GM18502 (cell line): Measurements from ENCODE around the gene MSMB.
"Not testable (repeated sequence)": the region's sequence is repeated elsewhere in the genome, so short reads cannot be mapped to it uniquely, and the experiment has no call there.

ENCODE experiments used
- ATAC-seq: cut with Tn5 transposase; IDR thresholded peaks from one replicate; pipeline ENCODE4 v1.9.1; 2021; ENCODE audit warnings: mild to moderate bottlenecking; ENCODE audit not compliant: unreplicated experiment, poor library complexity

The MSMB gene, protein sequence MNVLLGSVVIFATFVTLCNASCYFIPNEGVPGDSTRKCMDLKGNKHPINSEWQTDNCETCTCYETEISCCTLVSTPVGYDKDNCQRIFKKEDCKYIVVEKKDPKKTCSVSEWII

DNA sequence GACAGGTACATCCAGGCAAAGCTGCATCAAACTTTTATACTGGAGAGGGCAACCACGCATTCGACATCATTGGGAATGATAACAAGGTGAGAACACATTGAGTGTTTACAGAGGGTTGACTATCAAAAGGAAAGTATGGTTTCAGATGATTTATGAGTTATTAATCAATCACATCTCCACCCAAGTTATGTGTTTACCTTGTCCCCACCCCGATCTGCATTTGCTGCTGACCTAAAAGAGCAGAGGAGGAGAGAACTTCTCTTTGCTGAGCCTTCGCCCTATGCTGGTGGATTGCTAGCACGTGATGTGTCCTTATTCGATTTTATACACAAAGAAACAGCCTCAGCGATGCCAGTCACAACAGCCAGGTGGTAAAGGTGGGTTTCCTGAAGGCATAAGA lies at the start of gene MSMB:
Gene MSMB, minus strand, starts transcription at position 9 of the 400 bp plus-strand sequence. CDS start 32 bp downstream, outside the sequence.
- no peak for ATAC-seq

DNA sequence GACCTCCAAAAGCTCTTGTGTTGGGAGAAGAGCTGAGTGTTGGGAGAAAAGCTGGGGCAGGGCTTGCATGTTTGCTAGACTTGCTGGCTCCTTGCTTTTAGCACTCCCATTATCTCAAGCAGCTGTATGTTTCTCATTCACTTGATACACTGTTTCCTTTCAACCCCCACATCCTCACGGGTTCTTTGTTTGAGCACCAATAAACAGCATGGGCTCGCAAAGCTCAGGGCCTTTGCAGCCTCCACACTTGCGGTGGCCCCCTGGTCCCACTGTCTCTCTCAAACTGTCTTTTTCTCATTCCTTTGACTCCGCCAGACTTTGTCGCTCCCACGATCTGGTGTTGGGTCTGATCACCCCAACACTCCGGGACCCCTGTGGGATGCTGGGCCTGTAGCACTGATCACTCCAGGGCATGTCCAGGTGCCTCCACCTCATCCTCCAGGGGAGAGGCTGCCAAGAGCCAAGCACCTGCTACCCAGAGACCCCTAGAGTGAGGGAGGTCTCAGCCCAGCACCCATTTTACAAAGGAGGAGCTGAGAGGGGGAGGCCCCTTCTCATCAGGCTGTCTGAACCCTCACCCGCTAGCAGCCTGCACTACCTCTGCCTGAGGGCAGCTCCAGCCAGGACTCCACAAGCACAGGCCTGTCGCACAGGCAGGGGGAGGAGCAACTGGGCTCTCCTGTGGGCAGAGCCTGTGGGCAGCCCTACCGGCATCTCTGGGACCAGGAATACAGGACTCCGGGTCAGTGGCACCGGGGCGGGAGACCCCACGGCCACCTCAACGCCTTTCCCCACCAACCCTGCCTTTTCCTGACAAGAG lies 49.1 kb upstream of the MSMB start:
- ATAC-seq, result no peak

DNA sequence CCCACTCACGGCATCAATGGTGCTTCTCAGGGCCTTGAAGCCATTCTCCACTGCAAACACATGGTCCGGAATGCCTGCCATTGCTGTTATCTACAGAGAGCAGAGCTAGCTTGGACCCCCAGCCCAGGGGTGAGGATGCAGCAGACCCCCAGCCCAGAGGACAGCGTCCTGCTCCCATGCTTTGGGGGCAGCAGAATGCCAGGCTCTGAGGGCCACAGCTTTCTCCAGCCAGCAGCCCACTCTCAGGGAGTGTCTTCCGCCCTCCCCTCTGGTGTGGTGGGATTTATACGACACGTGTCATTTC lies 48.1 kb upstream of the MSMB start:
- ATAC-seq, result no peak

DNA sequence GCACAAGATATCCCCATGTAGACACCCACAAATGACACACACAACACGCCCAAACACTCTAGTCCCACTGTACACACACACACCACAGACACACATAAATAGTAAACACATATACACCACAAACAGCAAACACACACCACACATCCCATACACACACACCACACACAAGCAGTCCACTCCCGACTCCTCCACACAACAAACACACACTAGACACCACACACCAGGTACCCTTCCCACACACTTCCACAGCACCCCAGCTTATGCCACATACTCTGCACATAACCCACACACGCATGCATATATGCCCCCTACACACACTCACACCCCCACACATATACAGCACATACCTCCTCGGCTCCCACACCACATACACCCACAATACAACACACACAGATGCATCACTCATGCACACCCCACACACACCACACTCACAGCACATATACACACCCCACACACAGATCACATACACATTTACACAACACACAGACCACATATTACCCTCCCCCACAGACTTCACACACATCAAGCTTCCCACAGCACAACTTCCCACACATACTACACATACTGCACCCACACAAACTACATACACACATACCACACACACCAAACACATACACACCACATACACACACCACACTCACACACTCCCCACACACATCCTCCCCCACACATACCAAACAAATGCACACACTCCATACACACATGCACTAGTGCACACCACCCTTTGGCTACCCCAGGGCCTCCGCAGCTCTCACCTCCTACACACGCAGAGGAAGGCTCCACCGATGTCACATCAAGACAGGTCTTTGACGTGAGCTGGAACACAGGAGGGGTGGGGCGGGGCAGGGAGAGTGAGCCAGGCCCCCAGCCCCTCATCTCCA lies 47.5 kb upstream of the MSMB start:
- not testable (repeated sequence) for ATAC-seq

DNA sequence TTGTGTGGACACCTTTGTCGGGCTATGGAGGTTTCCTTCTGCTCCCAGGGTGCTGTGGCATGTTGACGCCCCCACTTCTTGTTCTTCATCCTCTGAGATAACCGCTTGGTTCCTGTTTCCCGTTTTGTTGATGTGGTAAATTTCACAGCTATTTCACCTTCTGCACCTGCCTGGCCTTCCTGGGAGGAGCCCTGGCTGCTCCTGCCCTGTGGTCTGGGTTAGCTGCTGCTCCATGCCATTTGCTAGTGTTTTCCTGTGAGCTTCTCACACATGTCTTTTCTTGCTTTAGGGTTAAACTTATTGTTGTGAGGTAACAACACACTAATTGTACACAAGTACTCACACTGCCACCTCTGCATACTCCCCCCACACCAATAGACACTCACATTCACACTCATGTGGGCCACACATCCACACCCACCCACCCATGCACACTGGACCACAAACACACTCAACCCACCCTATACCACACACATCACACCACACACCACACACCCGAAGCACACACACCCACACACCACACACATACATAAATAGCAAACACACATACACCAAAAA lies 46.5 kb upstream of the MSMB start:
- no peak for ATAC-seq

DNA sequence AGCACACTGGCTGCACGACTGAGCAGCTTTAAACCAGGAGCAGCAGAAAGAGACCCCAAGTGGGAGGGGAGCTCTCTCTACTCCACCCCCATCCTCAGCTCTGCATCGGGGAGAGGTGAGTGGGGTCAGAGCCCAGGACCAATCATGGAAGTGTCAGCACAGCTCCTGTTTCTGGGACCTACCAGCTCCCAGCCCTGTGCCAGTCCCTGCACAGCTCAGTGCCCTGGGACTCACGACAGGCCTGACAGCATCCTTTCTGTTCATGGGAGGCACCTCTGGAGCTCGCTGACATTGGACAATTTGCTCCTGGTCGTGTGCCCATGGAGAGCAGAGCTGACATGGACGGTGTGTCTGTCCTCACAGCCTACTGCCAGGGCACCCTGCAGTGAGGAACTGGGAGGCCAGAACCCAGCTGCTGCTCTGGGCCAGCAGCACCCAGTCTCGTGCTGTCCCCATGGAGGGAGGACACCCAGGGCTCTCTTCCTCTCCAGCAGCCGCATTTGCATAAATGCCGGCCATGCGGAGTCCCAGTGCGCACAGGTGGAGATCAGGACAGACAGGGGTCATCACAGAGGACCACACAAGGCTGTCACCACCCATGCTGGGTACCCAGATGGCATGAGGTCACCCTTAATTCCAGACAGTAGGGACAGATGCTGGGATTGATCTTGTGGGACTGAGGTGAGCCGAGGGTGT lies 45.9 kb upstream of the MSMB start:
- no peak for ATAC-seq

DNA sequence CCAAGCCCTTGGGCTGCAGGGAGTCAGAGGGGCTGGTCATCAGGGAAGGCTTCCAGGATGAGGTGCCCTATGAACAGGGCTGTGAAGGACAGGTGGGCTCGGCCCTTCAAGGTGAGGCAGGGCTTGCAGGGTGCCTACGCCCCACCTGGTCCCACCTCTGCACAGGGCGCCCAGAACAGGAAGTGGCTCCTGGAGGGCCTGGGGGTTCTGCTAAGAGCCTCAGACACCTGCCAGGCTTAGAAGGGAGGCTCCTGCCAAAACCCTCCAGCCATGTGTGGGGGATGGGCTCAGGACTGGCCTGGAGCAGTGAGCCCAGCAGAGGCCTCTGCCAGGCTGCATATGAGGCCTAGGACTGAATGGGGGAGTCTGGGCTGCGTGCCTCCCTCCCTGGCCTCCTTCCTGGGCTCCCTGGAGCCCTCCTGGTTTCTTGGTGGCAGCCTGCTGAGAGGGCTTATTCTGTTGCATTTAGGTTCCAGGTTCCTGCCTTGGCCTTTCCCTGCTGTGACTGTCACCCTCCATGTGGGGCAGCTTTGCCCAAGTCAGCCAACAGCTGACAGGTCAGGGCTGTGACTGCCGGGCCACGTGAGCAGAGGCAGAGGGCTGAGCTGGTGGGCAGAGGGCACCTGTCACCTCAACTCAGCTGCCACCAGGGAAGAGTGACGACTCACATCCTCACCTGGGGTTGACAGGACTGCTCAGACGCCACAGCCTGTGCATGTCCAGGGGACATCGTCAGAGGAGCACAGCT lies 45.2 kb upstream of the MSMB start:
- ATAC-seq, result no peak

DNA sequence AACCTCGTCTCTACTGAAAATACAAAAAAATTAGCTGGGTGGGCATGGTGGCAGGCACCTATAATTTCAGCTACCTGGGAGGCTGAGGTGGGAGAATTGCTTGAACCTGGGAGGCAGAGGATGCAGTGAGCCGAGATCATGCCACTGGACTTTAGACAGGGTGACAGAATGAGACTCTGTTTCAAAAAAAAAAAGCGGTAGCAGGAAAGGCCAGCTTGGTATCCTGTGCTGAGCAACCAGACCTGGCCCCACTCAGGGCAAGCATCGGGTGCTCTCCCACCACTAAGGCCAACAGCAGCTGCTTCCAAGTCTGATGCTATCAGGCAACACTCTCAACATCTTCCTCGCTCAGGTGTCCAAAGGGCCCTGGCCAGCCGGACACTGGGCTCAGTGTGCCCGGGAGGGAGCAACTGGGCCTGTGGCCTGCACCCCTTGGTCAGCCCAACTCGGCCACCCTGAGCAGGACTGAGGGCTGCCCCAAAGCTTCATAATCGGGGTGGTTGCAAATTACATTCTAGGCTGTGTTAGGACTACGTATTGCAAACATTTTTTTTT lies 44.3 kb upstream of the MSMB start:
- no peak for ATAC-seq

DNA sequence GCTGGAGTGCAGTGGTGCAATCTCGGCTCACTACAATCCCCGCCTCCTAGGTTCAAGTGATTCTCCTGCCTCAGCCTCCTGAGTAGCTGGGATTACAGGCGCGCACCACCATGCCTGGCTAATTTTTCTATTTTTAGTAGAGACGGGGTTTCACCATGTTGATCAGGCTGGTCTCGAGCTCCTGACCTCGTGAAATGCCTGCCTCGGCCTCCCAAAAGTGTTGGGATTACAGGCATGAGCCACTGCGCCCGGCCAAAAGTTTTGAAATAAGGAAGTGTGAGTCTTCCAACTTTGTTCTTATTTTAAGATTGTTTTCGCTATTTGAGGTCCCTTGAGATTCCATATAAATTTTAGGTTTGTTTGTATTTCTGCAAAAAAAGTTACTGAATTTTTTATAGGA lies 41.3 kb upstream of the MSMB start:
- ATAC-seq, result not testable (repeated sequence)

DNA sequence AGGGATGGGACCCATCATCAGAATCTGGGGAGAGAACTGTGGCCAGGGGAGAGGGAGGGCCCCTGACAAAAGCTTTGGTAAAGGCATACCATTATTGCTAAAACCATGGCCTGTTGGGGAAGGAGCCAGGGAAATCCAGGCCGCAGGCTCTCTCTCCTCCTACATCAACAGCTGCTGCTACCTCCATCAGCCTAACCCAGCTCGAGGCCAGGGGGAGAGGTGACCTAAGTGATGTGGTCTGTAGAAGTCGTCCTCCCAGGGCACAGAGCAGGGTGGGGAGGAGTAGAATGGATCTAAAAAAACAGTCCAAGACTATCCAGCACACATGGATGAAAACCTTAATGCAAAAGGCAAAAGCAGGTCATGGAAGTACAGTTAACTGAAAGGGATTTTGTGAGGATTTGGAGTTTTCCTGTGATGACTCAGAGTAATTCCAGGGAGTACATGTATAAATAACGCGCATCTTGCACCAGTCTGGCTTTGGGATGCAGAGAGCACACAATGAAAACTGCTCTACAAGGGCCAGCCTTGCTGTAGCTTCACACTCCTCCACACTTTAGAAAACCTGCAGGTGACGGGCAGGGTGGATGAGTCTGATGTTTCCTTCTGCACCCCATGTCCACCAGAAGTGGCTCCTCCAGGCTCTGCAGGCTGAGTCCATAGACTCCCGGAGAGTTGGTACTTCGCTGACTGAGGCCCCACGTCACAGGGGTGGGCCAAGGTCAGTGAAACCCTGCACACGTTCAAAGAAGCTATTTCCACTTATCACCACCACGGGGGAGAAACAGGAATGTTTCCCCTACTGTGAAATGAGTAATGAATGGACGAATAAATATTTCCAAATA lies 38.5 kb upstream of the MSMB start:
- ATAC-seq, result no peak

DNA sequence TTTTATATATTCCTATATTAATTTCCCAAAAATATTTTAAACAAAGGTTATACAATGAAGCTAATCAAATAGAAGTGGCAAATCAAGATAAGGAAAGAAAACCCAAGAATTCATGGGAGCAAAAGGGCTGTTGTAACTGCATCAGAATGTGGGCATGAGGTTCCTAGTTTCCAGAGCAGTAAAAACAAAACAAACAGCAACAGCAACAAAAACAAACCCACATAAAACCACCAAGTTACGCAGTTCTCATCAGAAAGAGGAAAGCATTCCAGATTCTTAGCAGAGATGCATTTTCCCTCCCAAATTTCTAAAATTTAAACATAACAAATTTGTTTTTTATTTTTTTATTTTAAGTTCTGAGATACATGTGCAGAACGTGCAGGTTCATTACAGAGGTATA lies 34.8 kb upstream of the MSMB start:
- ATAC-seq, result no peak

DNA sequence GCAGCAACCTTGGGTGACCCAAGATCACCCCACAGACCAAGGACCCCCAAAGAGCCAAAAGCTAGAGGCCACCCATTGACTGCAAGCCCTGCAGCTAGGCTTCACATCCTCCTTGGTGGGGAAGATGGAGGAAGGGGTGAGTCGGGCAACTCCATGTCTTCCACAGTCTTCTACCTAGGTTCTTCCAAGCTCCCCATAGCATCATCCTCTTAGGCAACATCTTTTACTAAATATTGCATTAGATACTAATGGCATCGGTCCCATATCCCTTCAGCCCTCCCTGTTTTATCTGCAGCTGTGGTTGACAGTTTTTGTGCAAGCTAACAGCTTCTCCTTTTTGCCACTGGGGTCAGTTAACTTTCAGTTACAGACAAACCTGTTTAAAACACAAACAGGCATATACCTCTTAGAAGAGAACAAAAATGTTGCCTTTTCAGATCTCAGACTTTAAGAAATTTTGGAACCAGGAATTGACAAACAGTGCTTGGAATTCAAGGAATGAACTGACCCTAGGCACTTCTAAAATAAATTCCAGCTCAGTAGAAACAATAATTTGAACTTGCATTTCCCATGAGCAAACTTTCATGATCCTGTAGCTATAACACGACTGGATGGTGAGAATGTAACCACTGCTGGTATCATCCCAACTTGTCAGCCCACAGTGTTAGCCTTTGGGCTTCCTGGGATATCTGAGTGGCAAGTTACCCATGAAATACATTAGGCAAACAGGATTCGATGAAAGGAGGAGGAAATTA lies 33.9 kb upstream of the MSMB start:
- no peak for ATAC-seq

DNA sequence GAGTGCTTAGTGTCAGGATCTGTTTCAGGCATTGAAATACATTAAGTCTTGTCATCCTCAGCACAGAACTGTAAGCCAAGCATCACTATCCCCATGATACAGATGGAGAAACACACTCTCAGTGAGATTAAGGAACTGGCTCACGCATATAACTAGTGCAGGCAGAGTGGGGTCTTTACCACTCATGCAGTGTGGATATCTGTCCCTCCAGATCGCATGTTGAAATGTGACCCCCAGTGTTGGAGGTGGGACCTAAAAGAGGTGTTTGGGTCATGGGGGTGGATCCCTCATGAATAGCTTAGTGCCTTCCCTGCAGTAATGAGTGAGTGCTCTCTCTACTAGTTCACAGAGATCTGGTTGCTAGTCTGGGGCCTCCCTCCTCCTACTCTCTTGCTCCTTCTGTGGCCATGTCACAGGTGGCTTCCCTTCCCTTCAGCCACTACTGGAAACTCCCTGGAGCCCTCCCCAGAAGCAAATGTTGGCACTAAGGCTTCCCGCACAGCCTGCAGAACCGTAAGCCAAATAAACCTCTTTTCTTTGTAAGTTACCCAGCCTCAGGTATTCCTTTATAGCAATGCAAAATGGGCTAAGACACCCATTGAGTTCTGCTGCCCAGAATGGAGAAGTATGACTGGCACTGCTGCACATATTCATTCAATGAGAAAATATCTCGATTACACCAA lies 31.8 kb upstream of the MSMB start:
- ATAC-seq, result no peak

DNA sequence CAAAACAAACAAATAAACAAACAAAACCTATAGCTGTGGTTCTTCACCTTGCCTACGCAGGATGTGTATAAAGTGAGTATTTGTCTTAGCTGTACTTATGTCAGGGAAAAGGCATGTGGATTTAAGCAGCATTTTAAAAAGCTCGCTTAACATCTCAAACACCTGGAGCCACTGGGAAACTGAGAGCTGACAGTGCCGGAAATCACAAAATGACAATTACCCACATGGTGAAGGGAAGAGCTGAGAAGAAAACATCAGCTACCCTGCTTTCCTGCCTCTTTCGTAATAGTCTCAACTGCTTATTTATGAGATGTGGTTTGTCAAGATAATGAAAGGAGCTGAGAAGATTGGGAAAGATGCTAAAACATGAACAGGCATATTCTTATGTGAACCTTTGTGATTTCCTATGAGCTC lies 31.1 kb upstream of the MSMB start:
- ATAC-seq, result no peak

DNA sequence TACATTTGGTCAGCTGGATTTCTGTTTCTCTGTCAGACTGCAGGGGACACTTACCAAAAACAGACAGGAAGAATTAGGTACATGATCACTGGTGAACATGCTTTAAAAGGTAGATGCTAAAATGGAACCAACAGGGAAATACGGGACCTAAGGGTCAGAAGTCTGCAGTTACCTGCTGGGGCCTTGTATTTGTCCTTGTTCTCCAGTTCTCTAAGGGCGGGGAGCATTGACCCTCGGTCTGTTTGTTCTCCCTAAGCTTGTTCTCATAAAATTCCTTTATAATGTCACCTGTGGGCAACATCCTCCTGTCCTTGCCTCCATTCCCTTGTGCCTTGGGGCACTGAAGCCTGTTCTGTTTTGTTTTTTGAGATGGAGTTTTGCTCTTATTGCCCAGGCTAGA lies 29.8 kb upstream of the MSMB start:
- ATAC-seq, result no peak

DNA sequence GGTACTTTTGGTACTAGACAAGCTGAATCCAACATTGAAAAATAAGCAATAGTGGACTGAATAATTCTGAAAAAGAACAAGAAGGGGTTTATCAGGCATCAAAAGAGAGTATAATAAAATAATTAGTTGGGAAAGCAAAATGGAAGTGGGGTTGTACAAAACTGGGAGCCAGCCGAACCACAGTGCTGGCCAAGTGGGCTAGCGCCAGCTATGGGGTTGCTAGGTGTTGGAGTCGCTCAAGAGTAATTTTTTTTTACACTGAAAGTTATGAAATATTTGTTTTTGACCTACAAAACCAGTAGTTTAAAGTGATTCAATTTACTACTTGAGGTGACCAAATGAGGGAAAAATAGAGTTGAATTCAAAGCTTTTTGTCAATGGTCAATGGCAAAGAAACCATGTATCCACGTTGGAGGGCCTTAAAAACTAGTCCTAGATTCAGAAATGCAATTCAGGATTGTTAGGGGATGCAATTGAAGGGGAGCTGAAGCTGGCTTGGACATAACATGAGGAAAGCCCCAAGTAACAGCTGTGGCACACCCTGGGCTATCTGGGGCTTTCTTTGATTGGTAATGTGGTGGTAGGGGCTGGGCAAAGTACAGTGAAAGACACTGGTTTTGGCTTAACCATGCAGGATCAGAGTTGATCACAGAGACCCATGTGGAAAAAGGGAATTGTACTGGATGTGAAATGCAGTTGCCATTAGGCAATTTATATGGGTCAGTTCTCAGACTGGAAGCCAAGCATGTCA lies 28.3 kb upstream of the MSMB start:
- ATAC-seq, result no peak

DNA sequence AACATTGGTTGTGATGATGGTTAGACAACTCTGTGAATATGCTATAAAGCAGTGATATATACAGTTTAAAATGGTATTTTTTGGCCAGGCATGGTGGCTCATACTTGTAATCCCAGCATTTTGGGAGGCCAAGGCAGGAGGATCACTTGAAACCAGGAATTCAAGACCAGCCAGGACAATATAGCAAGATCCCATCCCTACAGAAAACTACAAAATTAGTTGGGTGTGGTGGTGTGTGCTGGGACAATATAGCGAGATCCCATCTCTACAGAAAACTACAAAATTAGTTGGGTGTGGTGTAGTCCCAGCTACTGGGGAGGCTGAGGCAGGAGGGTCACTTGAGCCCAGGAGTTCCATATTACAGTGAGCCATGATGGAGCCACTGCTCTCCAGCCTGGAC lies 27.5 kb upstream of the MSMB start:
- no peak for ATAC-seq
